RWPE1 (cell line): ENCODE data around the gene SLC24A1.

ENCODE experiments used
- CTCF ChIA-PET: fragments of 350-600 bp; sonication (Branson Sonifier 250); formaldehyde crosslinking; extraction: SDS; loops from one replicate; lab custom pipeline; 2021; lab: Yijun Ruan, JAX
- POLR2A ChIA-PET: fragments of 400-600 bp; formaldehyde crosslinking; extraction: SDS; loops from one replicate; lab custom pipeline; 2020; ENCODE audit warnings: antibody characterized with exemption; ENCODE audit not compliant: low non-redundant PET; lab: Yijun Ruan, JAX
- DNase-seq: peaks from one replicate; pipeline ENCODE4 v3.0.0; 2012; ENCODE audit warnings: low spot score
- H3K27ac ChIP-seq: fragments of 450-650 bp; 2 replicates; pipeline ENCODE4 v1.5.1; 2017
- TF ChIP-seq, protein P1 (sequence below): fragments of 450-650 bp; conservative IDR thresholded peaks from 2 replicates; pipeline ENCODE4 v1.5.1; 2017; ENCODE audit warnings: low read depth, mild to moderate bottlenecking

SLC24A1 gene

GRCh38 chr15:65651831-65652749 lies 30.4 kb downstream of the SLC24A1 start:
- ChIA-PET POLR2A (no interaction called here), CTCF (interaction anchor here (1.1 to 1.2 kb wide), 2 partner anchors 14 to 177 kb away, joined by 3 to 4 read pairs; no protein-coding TSS in a partner anchor)
- TF ChIP-seq, protein P1, sequence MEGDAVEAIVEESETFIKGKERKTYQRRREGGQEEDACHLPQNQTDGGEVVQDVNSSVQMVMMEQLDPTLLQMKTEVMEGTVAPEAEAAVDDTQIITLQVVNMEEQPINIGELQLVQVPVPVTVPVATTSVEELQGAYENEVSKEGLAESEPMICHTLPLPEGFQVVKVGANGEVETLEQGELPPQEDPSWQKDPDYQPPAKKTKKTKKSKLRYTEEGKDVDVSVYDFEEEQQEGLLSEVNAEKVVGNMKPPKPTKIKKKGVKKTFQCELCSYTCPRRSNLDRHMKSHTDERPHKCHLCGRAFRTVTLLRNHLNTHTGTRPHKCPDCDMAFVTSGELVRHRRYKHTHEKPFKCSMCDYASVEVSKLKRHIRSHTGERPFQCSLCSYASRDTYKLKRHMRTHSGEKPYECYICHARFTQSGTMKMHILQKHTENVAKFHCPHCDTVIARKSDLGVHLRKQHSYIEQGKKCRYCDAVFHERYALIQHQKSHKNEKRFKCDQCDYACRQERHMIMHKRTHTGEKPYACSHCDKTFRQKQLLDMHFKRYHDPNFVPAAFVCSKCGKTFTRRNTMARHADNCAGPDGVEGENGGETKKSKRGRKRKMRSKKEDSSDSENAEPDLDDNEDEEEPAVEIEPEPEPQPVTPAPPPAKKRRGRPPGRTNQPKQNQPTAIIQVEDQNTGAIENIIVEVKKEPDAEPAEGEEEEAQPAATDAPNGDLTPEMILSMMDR = no peak
- DNase-seq = no peak
- no peak overlapping the region for H3K27ac ChIP-seq

- TF ChIP-seq, protein P1 = no peak
- no peak overlapping the region for H3K27ac ChIP-seq
- ChIA-PET CTCF (interaction anchor here (1.1 kb wide), 1 partner anchor 176 kb away, joined by 4 read pairs; no protein-coding TSS in a partner anchor), POLR2A (no interaction called here)
- peak; percentile 26 for DNase-seq
Observed at GRCh38 chr15:65653341-65653740, 31.6 kb downstream of the SLC24A1 start.

DNA sequence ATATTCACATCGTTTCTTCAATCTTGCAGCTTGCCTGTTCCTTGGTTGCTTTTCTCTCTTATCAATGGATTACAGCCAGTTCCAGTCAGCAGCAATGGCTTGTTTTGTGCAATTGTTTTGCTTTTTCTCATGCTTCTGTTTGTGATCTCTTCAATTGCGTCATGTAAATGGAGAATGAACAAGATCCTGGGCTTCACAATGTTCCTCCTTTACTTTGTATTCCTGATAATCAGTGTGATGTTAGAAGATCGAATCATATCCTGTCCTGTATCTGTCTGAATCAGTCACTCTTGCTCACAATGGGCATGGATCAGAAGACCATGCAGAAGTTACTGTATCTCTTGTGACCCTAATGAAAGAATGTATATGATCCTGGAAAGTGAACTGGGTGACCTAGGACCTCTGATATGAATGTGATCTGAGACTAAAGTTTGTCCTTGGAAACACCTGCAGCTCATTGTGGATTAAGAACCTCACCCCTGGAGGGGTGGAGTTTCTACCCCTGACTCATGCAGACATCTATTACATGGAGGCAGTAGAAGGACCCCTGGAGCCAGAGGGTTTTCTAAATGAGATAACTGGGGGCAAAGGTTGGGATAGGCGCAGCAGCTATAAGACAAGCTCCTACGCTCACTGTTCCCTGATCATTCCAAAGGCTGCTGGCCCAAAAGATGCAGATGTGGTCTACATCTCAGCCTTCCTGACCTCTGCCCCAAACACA lies 32.2 kb downstream of the SLC24A1 start:
- DNase-seq = no peak
- ChIA-PET POLR2A (no interaction called here), CTCF (no interaction called here)
- TF ChIP-seq, protein P1 = no peak
- H3K27ac ChIP-seq = no peak overlapping the region

DNA sequence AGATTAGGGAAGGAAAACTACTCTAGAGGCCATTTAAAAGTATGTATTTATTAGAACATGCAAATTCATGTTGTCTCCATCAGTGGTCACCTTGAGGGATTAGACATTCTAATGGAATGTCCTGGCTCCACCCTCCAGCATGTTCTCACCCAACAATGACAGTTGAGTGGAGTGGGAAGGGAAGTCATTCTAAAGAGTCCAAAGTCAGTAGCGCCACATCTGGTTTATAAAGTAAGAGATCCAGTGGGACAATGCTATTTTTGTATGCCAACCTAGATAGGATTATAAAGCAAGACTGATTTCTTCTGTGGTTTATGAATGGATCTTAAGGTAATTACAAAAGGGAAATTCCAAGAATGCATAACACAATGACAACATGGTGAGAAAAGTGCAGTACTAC lies 33.3 kb downstream of the SLC24A1 start:
- ChIA-PET POLR2A (no interaction called here), CTCF (interaction anchor here (0.7 kb wide), 1 partner anchor 138 kb away, joined by 3 read pairs; the partner anchor contains the start of gene DPP8)
- TF ChIP-seq, protein P1 = no peak
- no peak overlapping the region for H3K27ac ChIP-seq
- peak; percentile 58 for DNase-seq

GRCh38 chr15:65655457-65655856 lies 33.7 kb downstream of the SLC24A1 start:
- CTCF ChIA-PET = interaction anchor here (0.7 kb wide), 1 partner anchor 138 kb away, joined by 3 read pairs; the partner anchor contains the start of gene DPP8
- no peak overlapping the region for H3K27ac ChIP-seq
- TF ChIP-seq, protein P1 = no peak
- POLR2A ChIA-PET = no interaction called here
- no peak for DNase-seq

DNA sequence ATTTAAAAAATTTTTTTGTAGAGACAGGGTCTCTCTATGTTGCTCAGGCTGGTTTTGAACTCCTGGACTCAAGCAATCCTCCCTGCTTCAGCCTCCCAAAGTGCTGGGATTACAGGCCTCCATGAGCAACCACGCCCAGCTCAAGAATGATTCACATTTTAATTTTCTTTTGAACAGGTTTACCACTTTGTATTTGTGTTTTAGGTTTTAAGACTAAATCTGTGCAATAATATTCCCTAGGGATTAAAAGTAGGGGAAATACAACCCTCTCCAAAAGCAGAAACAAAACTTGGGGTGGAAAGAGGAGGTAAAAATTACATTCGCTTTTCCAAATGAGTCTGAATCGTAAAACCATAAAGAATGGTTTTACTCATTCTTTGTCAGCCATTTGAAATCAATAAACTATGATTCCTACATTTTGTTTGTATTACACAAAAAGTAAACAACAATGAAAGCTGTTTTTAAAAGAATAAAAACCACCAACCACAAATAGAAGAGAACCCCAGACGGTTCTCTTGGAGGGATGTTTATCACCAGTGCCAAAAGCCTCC lies 37.8 kb downstream of the SLC24A1 start:
- TF ChIP-seq, protein P1 = no peak
- no peak overlapping the region for H3K27ac ChIP-seq
- ChIA-PET CTCF (interaction anchor here (0.6 to 0.9 kb wide), 3 partner anchors 22 to 194 kb away, joined by 3 to 5 read pairs (median 5); no protein-coding TSS in a partner anchor), POLR2A (no interaction called here)
- DNase-seq = no peak
